T-helper 17 cell (primary cell): ENCODE measurements around the gene FCHSD1. TPM values are rescaled to one million over a fixed set of nuclear protein-coding genes. Genes with fewer than 3 reads are reported as not detected.
A peak's percentile ranks its signal among the peaks of the same experiment; 100 is the strongest.

Experiments
- ATAC-seq: fragments of 150-1000 bp; cut with Tn5 transposase; 2 replicates; pipeline ENCODE4 v1.10.0; 2021; ENCODE audit warnings: mild to moderate bottlenecking, moderate library complexity
- DNase-seq, 3 donors: peaks; one replicate each; pipeline versions ENCODE4 v3.0.0 to v3.0.0-alpha.2; 2020 to 2021
- H3K9me3 ChIP-seq: one replicate; pipeline ENCODE4 v1.7.0; 2013; ENCODE audit warnings: low read length, mild to moderate bottlenecking; ENCODE audit not compliant: control insufficient read depth, poor library complexity, severe bottlenecking
- H3K27ac Mint-ChIP-seq: one replicate; pipeline ENCODE4 v1.8.0; 2022; ENCODE audit warnings: mild to moderate bottlenecking, moderate library complexity, mixed read lengths
- H3K27me3 Mint-ChIP-seq: one replicate; pipeline ENCODE4 v1.8.0; 2022; ENCODE audit warnings: mixed read lengths
- H3K36me3 Mint-ChIP-seq: one replicate; pipeline ENCODE4 v1.8.0; 2022; ENCODE audit warnings: low read depth, mixed read lengths
- H3K4me1 Mint-ChIP-seq: one replicate; pipeline ENCODE4 v1.8.0; 2022; ENCODE audit warnings: mild to moderate bottlenecking, mixed read lengths
- H3K4me3 Mint-ChIP-seq: one replicate; pipeline ENCODE4 v1.8.0; 2022; ENCODE audit warnings: mild to moderate bottlenecking, moderate library complexity, mixed read lengths
- total RNA-seq, 4 donors: library from RNA in 2 of 4; stranded (reverse) in 2 of 4; gene quantifications; one replicate each; pipeline ENCODE4 v1.2.3 and lab custom pipeline; 2022 to 2026

The FCHSD1 gene
- total RNA-seq, 2 donors from 2014 or later: 77.6 to 82.2 TPM

GRCh38 chr5:141634720-141635119 lies 16.5 kb downstream of the FCHSD1 start:
- H3K27ac Mint-ChIP-seq: peak overlapping the region; percentile 92
- H3K27me3 Mint-ChIP-seq: no peaks in the 10 kb centered on the region
- H3K4me3 Mint-ChIP-seq: peak overlapping the region; percentile 91
- peaks cover 33% of the 10 kb centered on the region for H3K4me1 Mint-ChIP-seq
- DNase-seq (no peak), ATAC-seq (no peak)
- no peaks in the 10 kb centered on the region for H3K9me3 ChIP-seq
- H3K36me3 Mint-ChIP-seq: peaks cover 6% of the 10 kb centered on the region

- Mint-ChIP-seq H3K36me3 (peaks cover 6% of the 10 kb centered on the region), H3K4me1 (peaks cover 33% of the 10 kb centered on the region), H3K27me3 (no peaks in the 10 kb centered on the region), H3K4me3 (peak overlapping the region; percentile 91), H3K27ac (peak overlapping the region; percentile 92)
- H3K9me3 ChIP-seq: no peaks in the 10 kb centered on the region
- no peak for ATAC-seq
- DNase-seq: no peak
Measured at GRCh38 chr5:141633871-141634561, 17.2 kb downstream of the FCHSD1 start.

GRCh38 chr5:141632650-141633049 lies 18.6 kb downstream of the FCHSD1 start:
- peaks cover 10% of the 10 kb centered on the region for H3K36me3 Mint-ChIP-seq
- no peak for ATAC-seq
- peaks cover 30% of the 10 kb centered on the region for H3K4me1 Mint-ChIP-seq
- H3K27ac Mint-ChIP-seq: no peak overlapping the region
- H3K27me3 Mint-ChIP-seq: no peaks in the 10 kb centered on the region
- H3K9me3 ChIP-seq: no peaks in the 10 kb centered on the region
- DNase-seq: no peak
- H3K4me3 Mint-ChIP-seq: no peak overlapping the region

DNA sequence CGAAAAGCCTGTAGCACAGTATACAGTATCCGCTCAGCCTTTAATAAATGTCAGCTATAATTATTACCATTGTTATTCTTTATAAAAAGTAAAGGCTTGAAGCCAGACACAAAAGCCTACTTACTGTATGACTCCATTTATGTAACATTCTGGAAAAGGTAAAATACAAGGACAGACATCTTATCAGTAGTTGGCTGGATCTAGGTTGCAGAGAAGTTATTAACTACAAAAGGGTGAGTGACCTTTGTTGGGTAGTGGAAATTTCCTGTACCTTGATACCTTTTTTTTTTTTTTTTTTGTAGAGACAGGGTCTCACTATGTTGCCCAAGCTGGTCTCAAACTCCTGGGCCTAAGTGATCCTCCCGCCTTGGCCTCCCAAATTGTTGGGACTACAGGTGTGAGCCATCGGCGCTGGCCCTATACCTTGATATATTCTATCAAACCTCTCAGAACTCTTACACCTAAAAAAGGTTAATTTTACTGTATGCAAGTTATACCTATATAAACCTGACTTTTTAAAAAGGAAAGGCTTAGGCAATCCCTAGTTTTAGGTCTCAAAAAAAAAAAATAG lies 20.6 kb downstream of the FCHSD1 start:
- H3K9me3 ChIP-seq: no peaks in the 10 kb centered on the region
- DNase-seq: no peak
- H3K27me3 Mint-ChIP-seq: no peaks in the 10 kb centered on the region
- no peak overlapping the region for H3K4me3 Mint-ChIP-seq
- H3K36me3 Mint-ChIP-seq: peaks cover 13% of the 10 kb centered on the region
- H3K27ac Mint-ChIP-seq: peak overlapping the region; percentile 19
- no peak for ATAC-seq
- peaks cover 26% of the 10 kb centered on the region for H3K4me1 Mint-ChIP-seq

DNA sequence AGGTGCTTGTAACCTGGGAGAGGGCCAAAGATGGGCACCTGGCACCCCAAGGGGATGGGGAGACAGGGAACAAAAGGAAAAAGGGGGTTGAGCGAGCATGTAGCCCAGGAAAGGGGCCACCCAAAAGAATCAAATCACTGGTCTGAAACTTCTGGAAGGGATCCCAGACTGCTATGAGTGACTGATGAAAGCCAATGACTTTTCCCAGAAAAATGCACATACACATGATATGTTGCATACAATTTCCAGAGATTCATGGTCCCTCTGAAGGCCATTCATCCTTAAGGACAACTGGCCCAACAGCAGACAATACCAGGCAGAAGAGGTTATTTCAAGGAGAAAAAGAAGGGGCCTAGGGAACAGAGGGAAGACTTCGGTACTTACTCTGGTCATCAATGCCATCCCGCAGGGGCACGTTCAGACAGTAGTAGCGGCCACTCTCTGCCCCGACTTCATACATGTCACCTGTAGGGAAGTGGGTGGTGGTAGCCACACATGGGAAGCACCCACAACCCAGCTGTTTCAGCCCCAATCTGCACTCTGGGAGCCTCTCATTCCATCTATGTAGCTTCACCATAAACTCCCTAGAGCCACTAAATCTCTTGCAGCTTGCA lies 22.9 kb downstream of the FCHSD1 start:
- H3K9me3 ChIP-seq: no peaks in the 10 kb centered on the region
- Mint-ChIP-seq H3K4me1 (peaks cover 9% of the 10 kb centered on the region), H3K36me3 (peaks cover 9% of the 10 kb centered on the region), H3K27ac (peak overlapping the region; percentile 32), H3K4me3 (no peak overlapping the region), H3K27me3 (no peaks in the 10 kb centered on the region)
- ATAC-seq (no peak), DNase-seq (no peak)

GRCh38 chr5:141623611-141624010 lies 27.6 kb downstream of the FCHSD1 start:
- no peaks in the 10 kb centered on the region for H3K9me3 ChIP-seq
- Mint-ChIP-seq H3K27me3 (no peaks in the 10 kb centered on the region), H3K36me3 (peaks cover 8% of the 10 kb centered on the region), H3K4me1 (peaks cover 13% of the 10 kb centered on the region), H3K27ac (peak overlapping the region; percentile 70), H3K4me3 (no peak overlapping the region)
- ATAC-seq: no peak
- no peak for DNase-seq

GRCh38 chr5:141623186-141623585 lies 28.0 kb downstream of the FCHSD1 start:
- Mint-ChIP-seq H3K27me3 (no peaks in the 10 kb centered on the region), H3K27ac (peak overlapping the region; percentile 70), H3K4me3 (peak overlapping the region; percentile 64), H3K36me3 (peaks cover 10% of the 10 kb centered on the region), H3K4me1 (peaks cover 13% of the 10 kb centered on the region)
- no peak for ATAC-seq
- H3K9me3 ChIP-seq: no peaks in the 10 kb centered on the region
- DNase-seq: no peak

DNA sequence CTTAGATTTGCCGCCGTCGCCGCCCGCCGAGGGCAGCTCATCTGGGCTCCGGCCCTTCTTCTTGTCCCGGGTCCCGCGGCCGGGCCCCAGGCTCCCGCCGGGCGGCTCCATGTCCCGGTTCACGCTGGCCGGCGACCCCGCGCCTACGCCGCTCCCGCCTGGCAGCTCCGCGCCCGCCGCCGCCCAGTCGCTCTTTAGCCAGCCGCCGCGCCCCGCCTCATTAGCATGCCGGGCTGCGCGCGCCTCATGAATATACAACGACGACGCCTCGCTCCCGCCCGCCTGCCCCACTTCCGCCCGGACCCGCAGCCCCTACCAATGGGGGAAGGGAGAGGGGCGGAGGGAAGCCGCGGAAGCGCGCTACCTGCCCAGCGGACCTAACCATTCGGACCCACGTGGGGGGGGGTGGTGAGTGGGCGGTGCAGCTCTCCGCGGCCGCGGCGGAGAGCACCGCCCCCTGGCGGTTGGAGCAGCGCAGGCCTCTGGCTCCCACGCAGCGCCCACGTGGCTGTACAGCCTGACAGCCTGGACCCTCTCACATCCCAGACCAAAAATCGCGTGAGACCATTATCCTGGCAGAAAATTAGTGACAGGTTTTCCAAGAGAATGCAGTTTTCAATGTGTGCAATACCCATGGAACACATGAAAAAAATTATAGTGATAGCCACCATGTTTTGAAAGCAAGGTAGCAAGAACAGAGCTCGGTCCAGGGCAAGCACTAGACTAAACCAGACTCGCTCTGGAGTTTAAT lies 32.2 kb downstream of the FCHSD1 start, which contains the start of gene DIAPH1:
Gene DIAPH1 (minus strand): TSS at position 197 of the 751 bp plus-strand sequence. CDS start 86 bp downstream, at position 111.
- ATAC-seq: peak; percentile 94
- H3K36me3 Mint-ChIP-seq: peaks cover 10% of the 10 kb centered on the region
- H3K27ac Mint-ChIP-seq: peak within 1 kb of the TSS; percentile 98
- no peaks in the 10 kb centered on the region for H3K9me3 ChIP-seq
- peak within 1 kb of the TSS; percentile 100 for H3K4me3 Mint-ChIP-seq
- H3K27me3 Mint-ChIP-seq: no peaks in the 10 kb centered on the region
- DNase-seq: peak; percentile 95 to 98 (median 98)
- peaks cover 42% of the 10 kb centered on the region for H3K4me1 Mint-ChIP-seq

DNA sequence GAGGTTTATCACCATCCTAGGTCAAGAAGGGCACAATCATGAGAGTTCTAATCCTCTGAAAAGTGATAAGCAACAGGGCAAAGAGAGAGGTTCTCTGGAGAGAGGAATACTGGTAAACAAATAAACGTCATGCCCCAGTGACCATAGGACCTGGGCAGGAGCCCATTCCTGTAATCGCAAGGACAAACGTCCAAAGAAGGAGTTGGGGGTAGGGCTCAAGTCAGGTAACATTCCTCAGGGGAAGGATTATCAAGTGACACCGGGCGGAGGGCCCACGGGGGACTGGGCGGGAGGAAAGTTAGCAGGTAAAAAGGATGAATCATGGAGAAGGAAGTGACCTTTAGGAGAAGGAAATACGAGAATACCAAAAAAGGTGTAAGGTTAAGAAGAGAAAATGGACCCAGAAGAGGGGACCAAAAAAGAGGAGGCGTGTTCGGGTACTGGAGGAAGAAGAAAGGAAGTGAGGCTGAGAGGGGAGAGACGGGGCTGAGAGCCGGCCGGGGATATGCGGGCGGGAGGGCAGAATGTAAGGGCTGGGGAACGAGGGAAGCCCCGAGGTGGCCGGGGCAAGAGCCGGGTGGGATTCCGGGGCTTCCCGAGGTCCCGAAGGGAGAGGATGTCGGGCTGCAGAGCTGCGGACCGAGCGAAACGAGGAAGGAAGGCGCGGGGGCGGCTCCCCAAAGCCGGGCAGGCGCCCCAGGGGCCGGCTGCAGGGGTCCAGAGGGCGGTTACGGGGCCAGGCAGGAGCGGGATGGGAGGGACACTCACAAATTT lies 33.0 kb downstream of the FCHSD1 start:
- no peaks in the 10 kb centered on the region for H3K9me3 ChIP-seq
- H3K4me3 Mint-ChIP-seq: peak overlapping the region; percentile 100
- ATAC-seq (peak; percentile 36), DNase-seq (peak; percentile 21 to 45 (median 29))
- H3K4me1 Mint-ChIP-seq: peaks cover 42% of the 10 kb centered on the region
- H3K36me3 Mint-ChIP-seq: peaks cover 10% of the 10 kb centered on the region
- H3K27me3 Mint-ChIP-seq: no peaks in the 10 kb centered on the region
- peak overlapping the region; percentile 98 for H3K27ac Mint-ChIP-seq

- H3K27ac Mint-ChIP-seq: peak overlapping the region; percentile 98
- no peaks in the 10 kb centered on the region for H3K27me3 Mint-ChIP-seq
- H3K9me3 ChIP-seq: no peaks in the 10 kb centered on the region
- peaks cover 44% of the 10 kb centered on the region for H3K4me1 Mint-ChIP-seq
- H3K4me3 Mint-ChIP-seq: peak overlapping the region; percentile 100
- DNase-seq (no peak), ATAC-seq (no peak)
- H3K36me3 Mint-ChIP-seq: peaks cover 10% of the 10 kb centered on the region
Measured at GRCh38 chr5:141617682-141618029, 33.6 kb downstream of the FCHSD1 start.

- Mint-ChIP-seq H3K4me1 (peaks cover 47% of the 10 kb centered on the region), H3K4me3 (peak overlapping the region; percentile 100), H3K36me3 (peaks cover 10% of the 10 kb centered on the region), H3K27me3 (no peaks in the 10 kb centered on the region), H3K27ac (peak overlapping the region; percentile 98)
- no peaks in the 10 kb centered on the region for H3K9me3 ChIP-seq
- no peak for DNase-seq
- no peak for ATAC-seq
Measured at GRCh38 chr5:141617128-141617527, 34.1 kb downstream of the FCHSD1 start.

DNA sequence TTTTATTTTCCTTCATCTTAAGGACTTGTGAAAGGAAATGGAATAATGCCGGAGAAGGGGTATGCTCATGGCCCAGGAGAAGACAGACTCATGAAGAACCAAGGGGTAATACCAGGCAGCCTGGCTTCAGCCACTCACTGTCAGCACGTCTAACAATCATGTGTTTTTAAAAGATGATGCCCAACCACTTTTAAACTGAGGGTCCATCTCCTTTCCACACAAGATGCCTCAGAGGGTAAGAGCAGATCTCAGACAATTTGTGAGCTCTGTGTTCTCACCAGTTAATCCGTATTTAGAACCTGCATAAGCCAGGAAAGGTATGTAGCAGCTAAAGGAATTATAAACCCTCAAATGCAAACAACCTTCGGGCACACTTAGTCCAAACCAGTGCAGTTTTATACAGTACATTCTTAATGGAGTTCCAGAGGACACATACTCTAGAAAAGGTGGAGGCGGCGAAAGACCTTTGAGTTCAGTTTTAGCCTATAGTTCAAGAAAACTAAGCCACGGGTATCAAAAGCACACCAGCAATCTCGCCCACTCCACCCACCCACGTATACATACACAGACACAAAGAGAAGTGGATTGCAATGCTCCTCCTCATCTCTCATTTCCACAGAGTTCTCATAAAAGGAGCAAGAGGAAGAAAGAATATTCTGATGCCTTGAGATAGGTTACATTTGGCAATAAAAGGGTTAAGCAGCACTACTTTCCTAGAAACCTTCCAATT lies 35.1 kb downstream of the FCHSD1 start:
- H3K4me1 Mint-ChIP-seq: peaks cover 51% of the 10 kb centered on the region
- no peaks in the 10 kb centered on the region for H3K27me3 Mint-ChIP-seq
- peak overlapping the region; percentile 100 for H3K4me3 Mint-ChIP-seq
- ATAC-seq (no peak), DNase-seq (no peak)
- peak overlapping the region; percentile 98 for H3K27ac Mint-ChIP-seq
- peaks cover 11% of the 10 kb centered on the region for H3K36me3 Mint-ChIP-seq
- no peaks in the 10 kb centered on the region for H3K9me3 ChIP-seq
